WERI-Rb-1 (cell line): ENCODE results near the gene SFXN5.

Experiments
- DNase-seq: peaks from one replicate; pipeline ENCODE4 v3.0.0-alpha.2; 2020
- H3K27ac ChIP-seq: fragments of 250-450 bp; sonication (Bioruptor Pico); 2 replicates; pipeline ENCODE4 v1.5.1; 2020; ENCODE audit warnings: mild to moderate bottlenecking, moderate library complexity
- H3K27me3 ChIP-seq: fragments of 250-450 bp; sonication (Bioruptor Pico); 2 replicates; pipeline ENCODE4 v1.5.1; 2021; ENCODE audit warnings: mild to moderate bottlenecking, low read depth, moderate library complexity; ENCODE audit not compliant: insufficient read depth, severe bottlenecking
- H3K36me3 ChIP-seq: fragments of 250-450 bp; sonication (Bioruptor Pico); 2 replicates; pipeline ENCODE4 v1.5.1; 2020; ENCODE audit warnings: mild to moderate bottlenecking, moderate library complexity
- H3K4me3 ChIP-seq: 2 replicates; pipeline ENCODE4 v1.5.1; 2011; ENCODE audit warnings: low read depth, mild to moderate bottlenecking, control low read depth, low read length
- H3K9me3 ChIP-seq: fragments of 250-450 bp; sonication (Bioruptor Pico); 2 replicates; pipeline ENCODE4 v1.5.1; 2021; ENCODE audit warnings: mild to moderate bottlenecking, moderate library complexity; ENCODE audit not compliant: severe bottlenecking
- TF ChIP-seq, protein P1 (sequence below): IDR thresholded peaks from 2 replicates; pipeline ENCODE4 v1.5.1; 2011; ENCODE audit warnings: low read depth, mild to moderate bottlenecking, control low read depth, inconsistent platforms, low read length

The SFXN5 gene

DNA sequence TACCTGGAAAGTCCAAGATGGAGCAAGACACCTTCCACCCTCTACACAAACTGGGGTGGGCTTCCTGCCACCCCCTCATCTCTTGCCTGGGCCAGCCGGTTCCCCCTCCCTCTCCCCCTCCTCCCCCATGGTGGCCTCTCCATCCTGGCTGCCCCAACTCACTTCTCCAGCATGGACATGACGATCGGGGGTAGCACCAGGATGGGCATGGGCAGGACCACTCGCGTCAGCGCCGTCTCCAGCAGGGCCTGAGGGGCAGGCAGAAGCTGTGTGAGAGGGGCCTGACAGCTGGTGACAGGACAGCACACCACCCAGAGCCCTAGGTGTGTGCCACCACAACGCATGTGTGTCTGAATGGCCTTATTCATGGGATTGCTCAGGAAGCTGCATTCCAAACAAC is 103.2 kb downstream of the SFXN5 start:
- H3K9me3 ChIP-seq, result no peaks in the 10 kb centered on the region
- H3K36me3 ChIP-seq, result no peaks in the 10 kb centered on the region
- no peak overlapping the region for H3K4me3 ChIP-seq
- TF ChIP-seq, protein P1, sequence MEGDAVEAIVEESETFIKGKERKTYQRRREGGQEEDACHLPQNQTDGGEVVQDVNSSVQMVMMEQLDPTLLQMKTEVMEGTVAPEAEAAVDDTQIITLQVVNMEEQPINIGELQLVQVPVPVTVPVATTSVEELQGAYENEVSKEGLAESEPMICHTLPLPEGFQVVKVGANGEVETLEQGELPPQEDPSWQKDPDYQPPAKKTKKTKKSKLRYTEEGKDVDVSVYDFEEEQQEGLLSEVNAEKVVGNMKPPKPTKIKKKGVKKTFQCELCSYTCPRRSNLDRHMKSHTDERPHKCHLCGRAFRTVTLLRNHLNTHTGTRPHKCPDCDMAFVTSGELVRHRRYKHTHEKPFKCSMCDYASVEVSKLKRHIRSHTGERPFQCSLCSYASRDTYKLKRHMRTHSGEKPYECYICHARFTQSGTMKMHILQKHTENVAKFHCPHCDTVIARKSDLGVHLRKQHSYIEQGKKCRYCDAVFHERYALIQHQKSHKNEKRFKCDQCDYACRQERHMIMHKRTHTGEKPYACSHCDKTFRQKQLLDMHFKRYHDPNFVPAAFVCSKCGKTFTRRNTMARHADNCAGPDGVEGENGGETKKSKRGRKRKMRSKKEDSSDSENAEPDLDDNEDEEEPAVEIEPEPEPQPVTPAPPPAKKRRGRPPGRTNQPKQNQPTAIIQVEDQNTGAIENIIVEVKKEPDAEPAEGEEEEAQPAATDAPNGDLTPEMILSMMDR, result no peak
- H3K27me3 ChIP-seq, result no peaks in the 10 kb centered on the region
- no peak for DNase-seq
- H3K27ac ChIP-seq, result no peak overlapping the region

DNA sequence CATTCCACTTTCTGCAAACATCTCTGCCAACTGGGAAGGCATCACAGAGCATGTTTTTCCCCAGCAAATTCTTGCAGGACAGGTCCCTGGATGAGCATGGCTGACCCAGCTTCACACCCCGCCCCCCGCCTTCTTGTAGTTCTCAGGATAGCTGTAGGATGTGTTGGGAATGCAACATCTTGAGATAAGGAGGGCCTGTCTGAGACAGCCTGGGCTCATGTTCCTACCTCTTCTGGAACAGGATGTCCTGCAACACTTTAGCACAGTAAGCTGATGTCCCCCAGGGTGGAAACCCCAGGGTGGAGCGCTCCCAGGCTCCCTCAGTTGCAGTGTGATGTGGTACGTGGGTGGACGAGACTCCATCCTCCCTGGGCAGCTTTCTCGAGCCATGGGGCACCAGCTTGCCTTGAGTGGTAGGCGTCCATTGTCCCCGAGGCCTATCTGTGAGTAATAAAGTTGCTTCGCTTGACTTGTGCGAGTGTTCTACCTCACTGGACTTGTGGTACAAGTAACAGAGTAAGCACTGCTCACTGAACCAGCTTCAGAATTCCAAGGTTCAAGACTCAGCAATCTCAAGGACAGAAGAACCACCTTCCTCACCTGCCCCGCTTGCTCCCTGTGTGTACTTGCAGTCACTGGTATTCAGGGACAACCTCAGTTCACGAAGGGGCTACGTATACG is 105.6 kb downstream of the SFXN5 start:
- no peak for DNase-seq
- Histone ChIP-seq H3K36me3 (no peaks in the 10 kb centered on the region), H3K27ac (no peak overlapping the region), H3K4me3 (no peak overlapping the region), H3K27me3 (no peaks in the 10 kb centered on the region), H3K9me3 (no peaks in the 10 kb centered on the region)
- TF ChIP-seq, protein P1, result no peak

DNA sequence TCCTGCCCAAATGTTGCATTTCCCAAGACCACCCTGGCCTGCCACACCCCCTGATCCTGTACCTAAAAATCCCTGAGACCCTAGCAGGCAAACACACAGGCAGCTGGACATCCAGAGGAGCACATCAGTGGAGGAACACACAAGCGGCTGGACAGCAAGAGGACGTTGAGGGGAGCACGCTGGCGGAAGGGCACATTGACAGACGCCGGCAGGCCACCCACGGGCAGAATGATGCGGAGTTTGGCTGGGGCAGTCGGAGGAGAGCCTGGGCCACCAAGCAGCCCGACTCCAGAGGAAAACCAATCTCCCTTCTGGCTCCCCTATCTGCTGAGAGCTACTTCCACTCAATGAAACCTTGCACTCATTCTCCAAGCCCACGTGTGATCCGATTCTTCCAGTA is 106.5 kb downstream of the SFXN5 start:
- TF ChIP-seq, protein P1, result no peak
- H3K36me3 ChIP-seq, result no peaks in the 10 kb centered on the region
- H3K27me3 ChIP-seq, result no peaks in the 10 kb centered on the region
- H3K27ac ChIP-seq, result no peak overlapping the region
- H3K4me3 ChIP-seq, result no peak overlapping the region
- DNase-seq, result no peak
- no peaks in the 10 kb centered on the region for H3K9me3 ChIP-seq

GRCh38 chr2:72964146-72964525 is 107.4 kb downstream of the SFXN5 start:
- TF ChIP-seq, protein P1, result no peak
- Histone ChIP-seq H3K9me3 (no peaks in the 10 kb centered on the region), H3K4me3 (no peak overlapping the region), H3K27me3 (no peaks in the 10 kb centered on the region), H3K36me3 (no peaks in the 10 kb centered on the region), H3K27ac (no peak overlapping the region)
- DNase-seq, result no peak

DNA sequence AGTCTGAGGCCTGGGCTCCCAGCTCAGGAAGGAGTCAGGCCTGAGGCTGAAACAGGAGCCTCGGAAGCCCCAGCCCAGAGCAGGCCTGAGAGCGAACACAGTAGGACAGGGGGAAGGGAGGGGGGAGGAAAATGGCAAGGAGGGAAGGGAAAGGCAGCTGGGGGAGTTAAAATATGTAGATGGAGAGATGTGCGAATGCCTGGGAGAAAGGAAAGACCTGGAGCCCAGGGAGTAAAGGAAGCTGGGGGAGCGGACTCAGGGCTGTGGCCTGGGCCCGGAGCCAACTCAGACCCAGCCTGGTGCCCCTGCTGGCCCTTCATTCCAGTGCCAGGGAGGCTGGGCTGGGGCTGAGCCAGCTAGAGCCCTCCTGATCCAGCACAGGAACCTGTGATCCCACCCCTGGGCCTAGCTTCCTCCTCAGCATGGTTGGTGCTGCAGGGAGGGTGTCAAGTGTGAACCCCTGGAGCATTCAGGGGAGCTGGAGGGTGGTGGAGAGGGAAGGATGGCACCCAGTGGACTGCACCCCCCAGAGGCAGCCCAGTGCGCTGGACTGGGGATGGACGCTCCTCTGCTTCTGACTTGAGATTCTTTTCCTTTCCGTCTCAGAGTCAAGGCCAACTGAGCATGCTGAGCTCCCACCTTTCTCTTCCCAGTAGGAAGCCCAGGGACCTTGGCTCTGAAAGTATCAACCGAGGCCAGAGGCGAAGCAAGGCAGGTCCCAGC is 107.9 kb downstream of the SFXN5 start:
- Histone ChIP-seq H3K4me3 (no peak overlapping the region), H3K27ac (no peak overlapping the region)

More for the DNA sequence above, 107.9 kb downstream of the SFXN5 start:
- Histone ChIP-seq H3K27me3 (no peaks in the 10 kb centered on the region), H3K36me3 (no peaks in the 10 kb centered on the region), H3K9me3 (no peaks in the 10 kb centered on the region)
- no peak for DNase-seq
- TF ChIP-seq, protein P1, result 0 out of 2 replicates have a peak, but pooled peaks have one; percentile 6
